GM21529 (cell line): ENCODE measurements around the gene STRC.
"Not testable (repeated sequence)": the region's sequence is repeated elsewhere in the genome, so short reads cannot be mapped to it uniquely, and the experiment has no call there.

Experiments used
- ATAC-seq: cut with Tn5 transposase; IDR thresholded peaks from one replicate; pipeline ENCODE4 v1.9.1; 2021; ENCODE audit not compliant: unreplicated experiment

STRC gene

GRCh38 chr15:43566615-43567014, 52.0 kb downstream of the STRC start:
- not testable (repeated sequence) for ATAC-seq

GRCh38 chr15:43563793-43564192, 54.8 kb downstream of the STRC start:
- not testable (repeated sequence) for ATAC-seq

- not testable (repeated sequence) for ATAC-seq
These were observed 55.8 kb downstream of the STRC start for GRCh38 chr15:43562753-43563152.

- ATAC-seq: no peak
These were observed 65.6 kb downstream of the STRC start for GRCh38 chr15:43552986-43553385.

GRCh38 chr15:43552256-43552655, 66.3 kb downstream of the STRC start:
- ATAC-seq: no peak

GRCh38 chr15:43550527-43551363, 67.9 kb downstream of the STRC start:
- no peak for ATAC-seq
